ENCODE measurements around the gene FOXC1.

DNA sequence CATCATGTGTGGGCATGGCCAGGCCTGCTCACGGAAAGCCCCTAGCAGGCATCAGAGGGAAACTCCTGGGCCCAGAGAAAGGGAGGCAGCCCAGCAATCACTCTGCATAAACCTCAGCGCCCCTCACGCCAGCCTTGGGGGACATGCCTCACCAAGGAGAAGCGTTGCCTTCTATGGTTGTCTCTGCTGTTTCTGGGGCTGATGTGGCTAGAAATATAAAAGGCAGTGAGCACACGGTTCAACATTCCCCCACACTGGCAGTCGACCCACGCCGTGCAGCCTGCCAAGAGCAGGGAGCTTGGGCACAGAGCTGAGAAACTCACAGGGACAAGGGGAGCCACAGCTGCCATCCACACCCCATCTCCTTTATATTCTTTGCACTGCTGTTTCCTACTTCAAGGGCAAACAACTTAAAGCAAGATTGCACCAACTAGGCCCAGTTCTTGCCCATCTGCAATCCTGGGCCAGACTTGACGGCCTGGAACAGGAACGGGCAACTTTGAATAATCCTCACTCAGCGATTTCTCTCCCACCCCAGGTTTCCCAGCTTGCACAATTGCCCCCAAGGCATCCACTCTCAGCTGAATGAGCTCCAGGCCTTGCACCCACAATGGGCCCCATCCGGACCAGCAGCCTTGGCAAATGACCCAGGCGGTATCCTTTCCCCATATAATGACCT is 35.5 kb upstream of the FOXC1 start:
- TF ChIP-seq, protein P1, sequence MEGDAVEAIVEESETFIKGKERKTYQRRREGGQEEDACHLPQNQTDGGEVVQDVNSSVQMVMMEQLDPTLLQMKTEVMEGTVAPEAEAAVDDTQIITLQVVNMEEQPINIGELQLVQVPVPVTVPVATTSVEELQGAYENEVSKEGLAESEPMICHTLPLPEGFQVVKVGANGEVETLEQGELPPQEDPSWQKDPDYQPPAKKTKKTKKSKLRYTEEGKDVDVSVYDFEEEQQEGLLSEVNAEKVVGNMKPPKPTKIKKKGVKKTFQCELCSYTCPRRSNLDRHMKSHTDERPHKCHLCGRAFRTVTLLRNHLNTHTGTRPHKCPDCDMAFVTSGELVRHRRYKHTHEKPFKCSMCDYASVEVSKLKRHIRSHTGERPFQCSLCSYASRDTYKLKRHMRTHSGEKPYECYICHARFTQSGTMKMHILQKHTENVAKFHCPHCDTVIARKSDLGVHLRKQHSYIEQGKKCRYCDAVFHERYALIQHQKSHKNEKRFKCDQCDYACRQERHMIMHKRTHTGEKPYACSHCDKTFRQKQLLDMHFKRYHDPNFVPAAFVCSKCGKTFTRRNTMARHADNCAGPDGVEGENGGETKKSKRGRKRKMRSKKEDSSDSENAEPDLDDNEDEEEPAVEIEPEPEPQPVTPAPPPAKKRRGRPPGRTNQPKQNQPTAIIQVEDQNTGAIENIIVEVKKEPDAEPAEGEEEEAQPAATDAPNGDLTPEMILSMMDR (IDR thresholded peaks at IDR 0.05; ENCODE audit: poor library complexity): no peak
- TF ChIP-seq EZH2phosphoT487 (IDR thresholded peaks at IDR 0.05; ENCODE audit: low read depth, severe bottlenecking, unreplicated experiment) (no peak), EZH2 (IDR thresholded peaks at IDR 0.05; ENCODE audit: borderline replicate concordance) (no peak)

Data from hepatocyte (in vitro differentiated cells).